Activated CD4-positive, CD25-positive, alpha-beta regulatory T cell treated with anti-CD3 and anti-CD28 coated beads, Interleukin-2, amount 50 U/mL, for 72 hours (primary cell): ENCODE data around the gene FOXN3.
"Not testable (repeated sequence)": the region's sequence is repeated elsewhere in the genome, so short reads cannot be mapped to it uniquely, and the experiment has no call there.

Experiments
- DNase-seq: peaks from one replicate; pipeline ENCODE4 v3.0.0; 2021

The FOXN3 gene

DNA sequence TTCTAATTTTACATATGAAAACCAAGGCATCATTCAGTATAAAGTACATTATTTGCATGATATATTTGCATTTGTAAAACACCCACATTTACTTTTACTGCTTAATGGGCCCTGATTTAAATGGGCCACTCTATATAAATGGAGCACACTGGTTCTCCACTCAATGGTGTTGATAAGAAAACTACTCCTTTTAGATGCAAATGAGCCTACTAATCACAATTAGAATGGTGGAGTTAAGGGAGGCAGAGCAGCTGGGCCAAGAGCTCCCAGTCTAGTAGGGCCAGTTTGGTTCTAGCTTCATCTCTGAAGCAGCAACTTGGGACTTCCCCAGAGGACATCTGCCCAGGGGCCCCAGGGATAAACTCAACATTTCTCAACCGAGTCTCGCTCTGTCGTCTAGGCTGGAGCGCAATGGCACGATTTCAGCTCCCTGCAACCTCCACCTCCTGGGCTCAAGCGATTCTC lies 120.7 kb downstream of the FOXN3 start:
- DNase-seq: no peak

DNA sequence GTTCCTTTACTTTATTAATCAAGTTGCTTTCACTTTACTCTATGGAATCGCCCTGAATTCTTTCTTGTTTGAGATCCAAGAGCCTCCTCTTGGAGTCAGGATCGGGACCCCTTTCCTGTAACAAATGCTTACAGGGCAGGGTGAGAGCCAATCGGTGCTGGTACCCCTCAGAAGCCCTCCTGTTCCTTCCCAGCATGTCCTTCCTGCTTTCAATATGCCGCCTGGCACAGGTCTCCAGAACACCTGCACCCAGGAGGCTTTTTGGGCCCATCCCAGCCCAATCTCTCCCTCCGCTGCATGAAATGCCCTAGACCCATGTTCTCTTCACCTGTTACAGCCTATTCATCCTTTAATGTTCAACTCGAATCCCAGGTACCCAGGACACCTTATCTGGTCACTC lies 122.2 kb downstream of the FOXN3 start:
- DNase-seq: no peak

DNA sequence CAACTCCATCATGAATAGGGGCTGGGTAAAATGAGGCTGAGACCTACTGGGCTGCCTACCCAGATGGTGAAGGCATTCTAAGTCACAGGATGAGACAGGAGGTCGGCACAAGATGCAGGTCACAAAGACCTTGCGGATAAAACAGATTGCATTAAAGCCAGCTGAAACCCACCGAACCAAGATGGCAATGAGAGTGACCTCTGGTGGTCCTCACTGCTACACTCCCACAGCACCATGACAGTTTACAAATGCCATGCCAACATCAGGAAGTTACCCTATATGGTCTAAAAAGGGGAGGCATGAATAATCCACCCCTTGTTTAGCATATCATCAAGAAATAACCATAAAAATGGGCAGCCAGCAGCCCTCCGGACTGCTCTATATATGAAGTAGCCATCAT lies 122.6 kb downstream of the FOXN3 start:
- not testable (repeated sequence) for DNase-seq

DNA sequence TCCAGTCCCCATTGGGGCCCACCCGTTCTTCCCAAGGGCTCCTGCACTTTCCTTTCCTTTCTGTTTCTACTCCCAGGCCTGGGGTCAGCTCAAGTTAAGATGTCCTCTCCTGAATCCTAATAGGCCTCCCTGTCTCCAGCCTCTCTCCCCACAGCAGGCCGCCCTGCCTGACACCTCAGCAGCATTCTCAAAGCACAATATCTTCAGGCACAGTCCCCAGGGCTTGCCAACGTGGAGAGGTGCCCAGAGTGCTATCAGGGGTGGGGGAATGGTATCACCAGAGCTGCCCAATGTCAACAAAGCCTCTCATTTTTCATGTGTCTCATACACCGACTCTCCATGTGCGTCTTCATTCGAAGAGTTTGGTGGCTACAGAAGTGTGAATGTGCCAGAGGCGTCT lies 123.0 kb downstream of the FOXN3 start:
- no peak for DNase-seq

DNA sequence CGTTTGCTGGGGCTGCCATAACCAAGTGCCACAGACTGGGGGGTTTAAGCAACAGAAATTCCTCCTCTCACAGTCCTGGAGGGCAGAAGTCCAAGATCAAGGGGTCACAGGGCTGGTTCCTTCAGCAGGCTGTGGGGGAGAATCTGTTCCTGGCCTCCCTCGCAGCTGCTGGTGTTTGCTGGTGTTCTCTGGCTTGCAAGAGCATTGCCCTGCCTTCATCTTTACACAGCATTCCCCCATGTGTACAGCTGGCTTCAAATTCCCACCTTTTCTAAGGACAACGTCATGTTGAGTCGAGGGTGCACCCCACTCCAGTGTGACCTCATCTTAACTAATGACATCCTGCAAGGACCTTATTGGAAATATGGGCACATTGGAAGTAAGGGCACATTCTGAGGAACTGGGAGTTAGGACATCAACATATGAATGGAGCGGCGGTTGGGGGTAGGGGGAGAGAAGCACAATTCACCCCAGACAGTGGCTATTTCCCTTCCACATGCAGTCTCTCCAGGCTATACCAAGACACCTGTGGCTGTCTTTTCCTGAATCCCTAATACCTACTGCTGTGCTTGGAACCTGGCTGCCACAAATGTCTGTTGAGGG lies 123.6 kb downstream of the FOXN3 start:
- DNase-seq: no peak

DNA sequence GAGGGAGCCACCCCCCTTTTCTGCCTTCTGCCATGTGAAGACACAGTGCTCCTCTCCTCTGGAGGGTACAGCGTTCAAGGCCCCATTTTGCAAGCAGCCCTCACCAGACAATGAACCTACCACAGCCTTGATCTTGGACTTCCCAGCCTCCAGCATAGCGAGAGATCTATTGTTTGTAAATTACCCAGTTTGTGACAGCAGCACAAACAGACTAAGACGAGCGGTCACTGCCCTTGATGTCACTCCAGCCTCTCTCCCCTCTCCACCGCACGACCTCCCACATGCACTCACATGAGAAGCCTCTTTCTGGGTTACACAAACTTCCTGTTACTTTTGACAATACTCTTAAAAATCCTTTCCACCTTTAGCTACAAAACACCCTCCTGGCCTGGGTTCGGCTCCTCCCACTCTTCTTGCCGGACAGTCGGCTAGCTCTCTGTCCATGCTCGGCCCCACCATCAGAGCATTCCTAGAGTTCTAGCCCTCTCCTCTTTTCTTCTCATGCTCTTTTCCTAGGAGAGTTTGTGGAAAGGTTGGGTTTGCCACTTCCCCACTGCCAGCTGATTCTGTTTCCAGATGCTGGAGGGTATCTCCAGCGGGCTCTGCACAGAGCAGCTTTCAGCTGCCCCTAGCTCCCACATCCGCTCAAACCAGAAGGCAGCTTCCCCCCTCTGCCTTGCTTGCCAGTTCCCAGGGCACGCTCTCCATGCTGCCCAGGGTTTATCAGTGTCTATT lies 124.3 kb downstream of the FOXN3 start:
- no peak for DNase-seq

DNA sequence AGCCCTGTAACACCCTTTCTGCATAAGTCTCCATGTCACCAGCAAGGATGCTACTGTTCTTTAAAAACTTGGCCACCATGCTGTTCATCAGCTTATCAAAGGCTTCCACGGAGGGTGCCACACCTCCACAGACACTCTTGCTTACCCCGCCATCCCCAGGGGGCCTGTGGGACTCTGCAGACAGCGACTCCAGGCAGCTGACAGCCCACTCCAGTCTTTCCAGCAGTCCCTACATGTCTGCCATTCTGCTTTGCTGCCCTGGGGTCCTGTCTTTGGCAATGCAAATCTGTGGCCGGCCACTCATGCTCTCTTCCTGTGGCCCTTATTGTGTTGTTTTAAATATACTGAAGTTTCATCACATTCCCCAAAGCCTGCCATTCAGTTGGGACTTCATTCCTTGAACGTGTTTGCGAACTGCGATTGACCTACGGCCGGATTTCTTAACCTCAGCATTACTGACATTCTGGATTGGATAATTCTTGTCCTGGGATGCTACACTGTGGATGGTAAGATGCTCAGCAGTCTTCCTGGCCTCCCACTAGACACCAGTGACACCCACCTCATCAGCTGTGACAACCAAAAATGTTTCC lies 125.6 kb downstream of the FOXN3 start:
- no peak for DNase-seq

DNA sequence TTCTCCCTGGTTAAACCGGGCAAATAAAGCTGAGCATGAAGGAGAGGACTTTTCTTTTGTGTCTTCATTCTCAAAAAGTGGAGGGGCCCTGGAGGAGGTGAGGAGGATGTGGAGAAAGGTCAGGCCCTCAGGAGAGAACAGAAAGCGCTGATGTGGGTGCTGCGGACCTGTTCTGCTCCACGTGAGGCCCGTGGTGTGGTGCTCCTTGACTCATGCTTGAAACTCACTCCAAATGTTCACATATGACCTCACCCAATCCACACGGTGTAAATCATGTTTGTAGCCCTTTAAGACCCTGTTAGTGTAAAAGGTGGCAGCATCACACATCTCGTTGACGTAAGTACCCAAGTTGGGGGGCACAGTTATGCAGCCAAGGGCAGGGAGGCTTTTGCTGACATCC lies 126.2 kb downstream of the FOXN3 start:
- no peak for DNase-seq

DNA sequence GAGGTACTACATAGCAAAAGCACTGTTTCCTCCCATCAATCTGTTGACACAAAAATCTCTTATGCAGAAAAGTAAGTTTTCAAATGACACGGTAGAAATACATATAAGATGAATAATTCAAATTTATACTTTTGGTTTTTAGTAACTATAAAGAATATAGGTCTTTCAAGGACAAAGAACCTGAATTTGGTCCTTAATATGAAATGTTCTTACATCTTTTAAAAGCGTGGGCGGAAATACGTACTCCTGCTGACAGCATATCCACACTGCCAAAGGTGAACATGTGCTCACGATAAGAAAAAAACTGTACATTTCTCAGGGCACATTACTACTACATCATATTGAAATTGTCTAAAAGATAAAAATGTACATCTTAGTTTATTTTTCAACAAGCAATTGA lies 127.6 kb downstream of the FOXN3 start:
- no peak for DNase-seq

DNA sequence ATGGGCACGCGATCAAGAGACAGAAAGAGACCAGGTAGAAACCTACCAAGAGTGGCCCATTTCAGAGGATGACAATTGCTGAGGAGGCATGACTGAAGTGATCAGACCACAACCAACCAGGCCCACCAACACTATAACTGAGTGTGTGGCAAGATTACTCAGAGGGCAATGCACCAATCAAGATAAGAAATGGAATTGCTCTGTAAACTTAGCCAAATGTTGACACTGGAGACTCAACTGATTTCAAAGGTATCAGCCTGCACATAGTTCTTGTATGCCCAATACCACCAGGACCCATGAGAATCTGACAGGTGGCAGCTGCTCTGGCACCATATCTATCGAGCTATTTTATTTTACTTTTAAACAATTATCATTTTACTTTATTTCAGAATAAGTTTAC lies 128.9 kb downstream of the FOXN3 start:
- no peak for DNase-seq

DNA sequence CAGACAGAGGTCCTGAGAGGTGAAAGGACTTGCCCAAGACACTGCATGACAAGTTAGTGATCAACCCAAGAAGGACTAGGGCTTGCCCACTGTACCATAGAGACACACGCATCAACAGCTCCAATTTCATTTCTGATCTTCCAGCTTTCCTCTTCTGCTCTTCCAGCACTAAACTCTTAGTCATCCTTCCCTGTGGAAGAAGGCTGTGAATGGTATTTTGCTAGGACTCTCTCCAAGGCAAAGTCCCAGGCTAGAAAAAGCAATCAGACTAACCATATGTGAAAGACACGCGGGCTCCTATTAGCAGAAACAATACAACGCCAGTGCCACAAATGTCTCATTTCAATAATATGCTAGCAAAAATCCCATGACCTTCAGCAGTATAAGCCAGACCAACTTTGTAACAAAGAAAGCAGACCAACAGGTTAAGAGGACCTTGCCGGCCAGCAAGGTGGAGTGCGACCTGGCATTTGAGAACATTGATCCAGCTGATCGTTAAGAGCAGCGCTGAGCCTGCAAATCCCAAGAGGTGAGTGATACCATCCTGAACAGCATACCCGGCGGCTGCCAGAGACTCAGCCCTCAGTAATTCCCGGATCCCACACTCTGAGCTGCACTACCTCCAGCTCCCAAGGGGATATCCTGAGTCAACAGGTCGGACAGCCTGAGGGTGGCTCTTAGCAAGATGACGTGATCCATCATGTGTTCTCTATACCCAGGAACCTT lies 132.5 kb downstream of the FOXN3 start:
- DNase-seq: no peak

DNA sequence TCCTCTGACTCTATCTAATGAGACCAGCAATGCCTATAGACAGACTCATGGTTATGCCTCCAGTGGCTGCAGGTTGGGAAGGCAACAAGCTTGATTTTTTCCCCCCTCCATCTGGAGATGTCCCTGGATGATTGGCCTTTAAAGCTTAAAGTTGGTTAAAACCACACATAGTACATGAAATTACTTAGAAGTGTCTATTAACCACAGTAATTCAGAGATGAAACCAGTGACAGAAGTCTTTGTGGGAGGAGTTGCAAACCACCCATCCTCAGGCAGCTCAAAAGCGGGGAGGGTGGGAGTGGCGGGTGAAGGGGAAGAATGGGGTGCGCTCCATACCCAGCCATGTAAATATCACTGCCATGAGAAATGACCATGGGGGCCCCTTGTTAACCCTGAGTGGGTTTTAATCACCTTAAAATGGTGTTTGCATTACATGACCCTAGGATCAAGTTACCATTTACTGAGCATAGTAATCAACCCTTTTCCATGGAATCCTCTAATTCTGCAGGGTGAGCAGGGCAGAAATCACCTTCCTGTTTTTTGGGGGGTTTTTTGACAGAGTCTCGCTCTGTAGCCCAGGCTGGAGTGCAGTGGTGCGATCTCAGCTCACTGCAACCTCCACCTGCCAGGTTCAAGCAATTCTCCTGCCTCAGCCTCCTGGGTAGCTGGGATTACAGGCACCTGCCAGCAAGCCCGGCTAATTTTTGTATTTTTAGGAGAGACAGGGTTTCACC lies 133.5 kb downstream of the FOXN3 start:
- DNase-seq: no peak

DNA sequence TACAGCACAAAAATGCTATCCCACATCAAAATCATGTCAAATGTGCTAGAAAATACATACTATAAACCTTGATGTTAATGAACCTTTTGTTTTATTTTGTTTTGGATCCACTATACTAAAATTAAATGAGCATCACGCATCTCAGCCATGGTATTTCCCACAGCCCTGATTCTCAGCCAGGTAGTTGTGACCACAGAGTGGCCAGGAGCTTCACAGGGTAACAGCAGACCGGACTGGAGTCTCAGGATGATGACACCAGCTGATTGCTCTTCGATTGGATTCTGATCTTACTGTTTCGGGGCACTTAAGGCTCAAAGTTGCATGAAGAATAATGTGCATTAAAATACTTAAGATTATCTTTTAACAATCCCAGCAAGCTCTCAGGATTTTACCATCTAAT lies 134.8 kb downstream of the FOXN3 start:
- no peak for DNase-seq

DNA sequence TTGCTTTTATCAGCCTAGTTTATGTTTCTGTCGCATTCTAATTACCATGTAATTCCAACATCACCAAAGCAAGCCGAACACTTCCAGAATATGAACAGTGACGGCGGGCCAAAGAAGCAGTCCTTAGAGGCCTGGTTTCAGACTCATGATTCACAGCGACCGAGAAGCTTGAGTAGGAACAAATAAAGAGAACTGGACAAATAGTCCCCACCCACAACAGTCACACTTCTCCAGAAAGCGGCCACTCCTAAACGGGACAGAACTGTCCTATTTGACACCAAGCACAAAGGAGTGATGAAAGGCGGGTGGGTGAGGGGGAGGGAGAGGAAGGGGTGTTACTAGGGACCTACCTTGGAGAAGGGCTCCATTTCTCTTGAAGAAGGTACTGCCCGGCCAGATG lies 136.4 kb downstream of the FOXN3 start:
- DNase-seq: no peak

DNA sequence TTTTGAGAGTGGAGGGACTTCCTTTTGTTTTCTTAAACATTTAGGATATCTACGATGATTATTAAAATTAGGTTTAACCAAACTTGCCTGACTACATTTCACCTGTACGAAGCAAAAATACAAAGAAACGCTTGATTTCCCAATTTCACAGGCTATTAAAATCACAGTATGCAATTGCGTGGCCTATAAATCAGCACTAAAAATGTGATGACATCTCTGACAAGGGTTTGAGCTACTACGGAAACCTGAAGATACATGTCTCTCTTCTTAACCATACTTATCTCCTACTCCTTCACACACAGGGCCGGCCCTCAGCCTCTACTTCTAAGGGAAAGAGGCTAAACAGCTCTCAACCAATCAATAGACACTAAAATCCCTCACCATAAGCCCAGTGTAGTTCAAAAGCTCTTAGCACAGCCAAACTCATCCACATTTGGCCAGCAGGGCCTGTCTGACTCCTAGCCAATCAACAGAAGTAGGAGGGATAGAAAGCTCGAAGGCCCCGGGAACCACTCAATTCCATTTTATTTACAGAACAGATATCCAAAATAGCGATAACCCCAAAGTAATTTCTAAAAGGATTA lies 137.3 kb downstream of the FOXN3 start:
- no peak for DNase-seq

DNA sequence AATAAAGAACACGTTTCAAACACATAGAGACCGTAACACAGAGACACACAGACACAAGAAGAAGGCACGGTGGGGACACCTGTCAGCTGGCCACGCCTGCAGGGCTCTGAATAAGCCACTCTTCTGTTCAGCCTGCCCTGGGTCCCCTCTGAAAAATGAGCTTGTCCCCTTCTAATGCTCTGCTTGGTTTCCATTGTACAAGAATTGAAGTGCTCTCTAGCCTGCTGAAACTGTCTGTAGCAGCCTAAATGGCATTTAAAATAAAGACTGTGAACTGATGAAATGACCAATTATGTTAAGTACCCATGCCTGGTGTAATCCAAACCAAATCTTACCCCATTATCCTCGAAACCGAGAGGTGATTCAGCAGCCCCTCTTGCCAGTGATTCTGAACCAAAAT lies 139.8 kb downstream of the FOXN3 start:
- no peak for DNase-seq

DNA sequence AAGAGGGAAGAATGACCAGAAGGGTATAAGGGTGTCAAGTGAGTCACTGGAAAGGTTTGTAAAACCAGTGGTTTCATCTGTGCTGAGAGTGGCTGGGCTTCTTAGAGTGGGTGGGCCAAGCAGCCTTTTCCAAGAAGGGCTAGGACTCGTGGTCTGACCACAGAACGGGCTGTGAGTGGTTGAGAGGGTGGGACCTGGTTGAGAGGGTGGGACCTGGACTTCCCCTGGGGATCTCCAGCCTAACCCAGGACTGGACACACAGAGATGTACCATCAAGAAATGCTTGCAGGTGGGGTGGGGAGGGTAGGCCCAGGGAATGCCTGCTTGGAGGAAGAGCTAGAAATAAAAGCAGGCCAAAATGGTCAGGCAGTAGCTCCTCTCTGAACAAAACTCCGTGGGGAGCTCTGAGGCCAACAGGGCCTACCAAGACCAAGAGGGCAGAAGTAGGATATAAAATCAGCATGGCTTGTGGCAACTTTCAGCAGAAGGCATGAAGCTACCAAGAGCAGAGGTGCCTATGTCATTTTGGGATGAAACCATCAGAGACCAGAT lies 140.5 kb downstream of the FOXN3 start:
- DNase-seq: peak; percentile 79

DNA sequence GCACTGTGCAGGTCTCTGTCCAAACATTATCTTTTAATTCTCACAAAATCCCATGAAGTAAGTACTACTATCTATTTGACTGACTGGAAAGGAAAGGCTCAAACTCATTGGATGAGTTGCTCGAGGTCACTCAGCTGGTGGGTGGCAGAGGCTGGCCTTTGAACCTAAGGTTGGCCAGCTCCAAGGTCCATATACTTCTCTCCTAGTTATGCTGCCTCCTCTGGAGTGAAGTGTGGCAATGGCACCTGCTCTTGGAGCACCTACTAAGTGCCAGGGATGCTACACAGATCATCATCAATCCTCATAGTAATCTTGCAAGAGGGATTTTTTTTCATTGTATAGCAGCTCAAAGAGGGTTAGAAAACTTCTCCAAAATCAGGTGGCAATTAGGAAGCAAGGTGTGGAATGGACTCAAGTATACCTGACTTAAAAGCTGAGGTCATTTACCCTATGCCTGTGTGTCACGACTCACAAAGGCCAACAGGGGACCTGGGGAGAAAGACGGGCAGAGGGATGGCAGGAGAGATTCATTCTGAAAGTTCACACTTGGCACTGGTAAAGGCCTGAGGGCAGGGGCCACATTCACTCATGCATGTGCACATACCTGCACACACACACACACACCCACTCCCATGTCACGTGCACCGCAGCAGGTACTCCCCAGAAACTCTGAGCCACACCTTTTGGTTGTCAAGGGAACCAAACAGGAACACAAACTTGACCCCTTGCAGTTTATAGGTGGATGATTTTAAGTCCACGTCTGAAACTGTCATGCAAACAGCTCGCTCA lies 146.4 kb downstream of the FOXN3 start:
- DNase-seq: no peak

DNA sequence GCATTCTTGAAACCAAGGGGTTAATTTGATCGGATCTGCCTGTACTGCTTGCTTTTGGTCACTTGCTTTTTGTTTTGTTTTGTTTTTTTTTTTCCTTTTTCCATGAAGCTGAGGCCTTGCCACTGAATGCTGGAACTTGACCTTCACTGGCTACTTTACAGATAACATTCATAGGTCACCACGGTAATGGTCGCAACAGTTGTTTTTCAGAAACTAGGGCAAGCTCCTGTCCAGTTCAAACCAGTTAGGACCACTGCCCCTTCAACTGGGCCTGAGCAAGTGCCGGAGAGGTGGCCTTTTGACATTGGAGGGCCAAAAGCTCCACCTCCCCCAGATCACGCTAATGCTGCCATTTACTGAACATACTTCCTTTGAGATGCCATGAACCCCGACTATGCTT lies 147.6 kb downstream of the FOXN3 start:
- no peak for DNase-seq

DNA sequence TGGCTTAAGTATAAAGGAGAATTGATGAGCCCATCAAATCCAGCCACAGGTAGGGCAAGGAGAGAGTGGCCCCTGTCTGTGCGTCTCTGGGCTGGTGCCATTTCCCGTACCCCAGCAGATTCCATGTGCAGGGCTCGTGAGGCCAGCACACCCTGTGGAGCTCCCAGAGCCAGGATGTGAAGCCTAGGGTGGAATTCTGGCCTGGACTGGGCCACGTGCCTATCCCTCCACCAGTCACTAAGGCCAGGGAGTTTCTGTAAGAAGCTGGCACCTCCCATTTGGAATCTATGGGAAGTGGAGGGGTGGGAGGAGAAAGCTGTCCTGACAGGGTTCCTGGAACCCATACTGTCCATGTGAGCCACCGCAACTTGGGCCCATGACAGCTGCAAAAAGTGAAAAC lies 148.5 kb downstream of the FOXN3 start:
- DNase-seq: no peak

DNA sequence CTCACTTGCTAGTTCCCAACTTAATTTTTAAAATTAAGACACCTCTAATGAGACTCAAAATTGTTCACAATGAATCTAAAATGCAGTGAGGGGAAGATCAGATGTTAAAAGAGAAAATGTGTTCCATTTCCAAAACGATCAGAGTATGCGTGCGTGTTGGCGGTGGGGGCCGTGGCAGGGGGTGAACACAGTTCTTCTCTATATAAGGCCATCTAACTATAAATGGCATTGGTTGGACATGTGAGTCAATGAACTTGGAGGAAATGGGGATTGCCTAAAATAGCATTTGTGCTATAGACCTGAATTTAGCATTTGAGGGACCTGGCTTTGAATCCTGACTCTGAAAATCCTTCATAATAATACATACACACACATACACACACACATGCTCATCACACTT lies 149.4 kb downstream of the FOXN3 start:
- DNase-seq: no peak

DNA sequence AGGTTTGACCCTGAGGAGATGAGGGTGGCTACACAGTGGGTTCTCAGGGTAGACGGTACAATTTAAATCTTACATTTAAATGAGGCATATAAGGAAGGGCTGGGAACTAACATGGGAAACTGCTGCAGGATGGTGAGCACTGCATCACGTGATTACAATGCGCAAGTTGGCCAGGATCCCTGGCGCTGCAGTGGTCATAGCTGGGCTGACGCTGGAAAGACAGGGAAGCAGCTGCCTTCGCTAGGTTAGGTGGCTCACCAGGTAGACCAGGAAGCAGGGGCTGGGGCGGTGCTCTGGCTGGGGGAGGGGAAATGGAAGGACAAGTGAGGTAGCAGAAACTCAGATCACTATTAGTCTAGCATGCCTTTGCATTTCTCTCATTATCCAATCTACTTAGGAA lies 149.9 kb downstream of the FOXN3 start:
- no peak for DNase-seq
